HG03196 (cell line): ENCODE data around the gene TCF4.

Experiments
- ATAC-seq: cut with Tn5 transposase; IDR thresholded peaks from one replicate; pipeline ENCODE4 v1.9.1; 2021; ENCODE audit not compliant: unreplicated experiment

The TCF4 gene

GRCh38 chr18:55269622-55270021 is 318.4 kb downstream of the TCF4 start:
- no peak for ATAC-seq

- peak; percentile 26 for ATAC-seq
Measured at GRCh38 chr18:55268628-55269275, 319.2 kb downstream of the TCF4 start.

GRCh38 chr18:55268151-55268601 is 319.8 kb downstream of the TCF4 start:
- peak; percentile 74 for ATAC-seq

DNA sequence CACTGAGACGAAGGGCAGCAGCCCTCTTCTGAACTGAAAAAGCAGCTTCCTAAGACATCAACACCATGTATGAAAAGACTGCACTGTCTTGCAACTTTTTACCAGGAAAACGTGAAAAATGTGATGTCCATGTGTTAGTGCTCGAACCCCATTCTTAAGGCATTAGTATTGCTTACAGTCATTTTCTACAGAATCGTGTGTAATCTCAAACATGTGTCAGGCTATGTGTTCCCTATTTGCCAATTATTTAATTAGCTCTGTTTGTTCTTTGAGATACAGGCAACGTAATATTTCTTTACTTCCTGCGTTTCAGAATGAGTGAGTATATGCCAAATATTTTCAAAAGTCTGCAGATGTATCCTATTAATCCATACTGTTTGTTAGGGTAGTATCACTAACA is 321.0 kb downstream of the TCF4 start:
- ATAC-seq, result no peak

DNA sequence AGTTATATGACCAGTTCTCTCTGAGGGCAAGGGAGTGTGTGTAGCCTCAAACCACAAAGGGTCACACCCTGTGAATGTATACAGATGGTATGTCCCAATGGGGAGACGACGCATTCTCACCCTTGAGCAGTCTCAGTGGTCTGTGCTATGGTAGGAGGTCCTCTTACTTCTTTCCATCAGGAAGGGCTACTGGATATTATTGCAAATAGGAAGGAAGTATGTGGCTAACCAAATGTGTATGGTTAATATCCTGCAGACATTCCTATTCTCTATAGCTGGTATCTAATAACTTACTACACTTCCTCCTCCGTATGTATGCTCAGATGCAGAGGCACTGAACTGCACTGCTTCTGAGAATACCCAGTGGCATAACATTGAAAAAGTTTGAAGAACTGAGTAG is 322.0 kb downstream of the TCF4 start:
- ATAC-seq, result peak; percentile 44

- no peak for ATAC-seq
Measured at GRCh38 chr18:55265130-55265675, 322.8 kb downstream of the TCF4 start.

GRCh38 chr18:55264108-55264507 is 323.9 kb downstream of the TCF4 start:
- ATAC-seq, result no peak

DNA sequence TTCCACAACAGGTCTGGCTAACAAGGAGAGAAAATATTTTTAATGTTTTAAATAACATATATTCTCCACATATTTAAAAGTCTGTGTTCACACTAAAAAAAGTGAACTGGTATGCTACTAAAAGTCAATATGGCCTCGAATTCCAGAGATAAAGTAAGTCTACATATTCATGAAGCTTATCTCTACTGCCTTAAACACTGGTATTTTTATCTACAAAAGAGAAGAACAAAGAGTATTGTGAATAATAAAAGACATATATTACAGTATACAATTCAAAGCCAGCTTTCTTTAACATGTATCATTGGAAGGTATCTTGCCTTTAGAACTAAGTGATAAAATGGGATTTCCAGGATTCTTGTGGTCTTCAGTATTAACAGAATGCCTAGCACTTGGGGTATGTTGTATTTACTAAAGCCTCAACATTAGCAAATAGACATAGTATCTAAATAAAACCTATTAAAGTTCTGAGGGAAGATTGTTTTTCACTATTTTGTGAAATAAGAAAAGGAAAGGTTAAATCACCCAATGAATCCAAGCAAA is 325.9 kb downstream of the TCF4 start:
- ATAC-seq, result no peak

GRCh38 chr18:55261253-55261652 is 326.7 kb downstream of the TCF4 start:
- ATAC-seq, result no peak

GRCh38 chr18:55258088-55258487 is 329.9 kb downstream of the TCF4 start:
- no peak for ATAC-seq

DNA sequence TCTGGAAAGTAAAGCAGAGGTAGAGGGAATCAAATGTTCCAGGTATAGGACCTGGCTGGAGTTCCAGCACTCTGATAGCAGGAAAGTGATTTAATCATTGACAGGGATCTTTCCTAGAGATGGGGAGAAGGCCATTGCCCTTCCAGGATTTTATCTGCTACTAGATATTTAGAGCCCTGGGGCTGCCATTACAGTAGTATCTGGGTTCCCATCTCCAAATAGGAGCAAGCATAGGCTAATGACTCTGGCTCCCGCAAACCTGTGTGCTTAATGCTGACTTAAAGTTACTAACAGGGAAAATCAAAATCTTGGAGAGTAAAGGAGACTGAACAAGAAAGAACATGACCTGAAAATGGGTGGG is 331.1 kb downstream of the TCF4 start:
- no peak for ATAC-seq

DNA sequence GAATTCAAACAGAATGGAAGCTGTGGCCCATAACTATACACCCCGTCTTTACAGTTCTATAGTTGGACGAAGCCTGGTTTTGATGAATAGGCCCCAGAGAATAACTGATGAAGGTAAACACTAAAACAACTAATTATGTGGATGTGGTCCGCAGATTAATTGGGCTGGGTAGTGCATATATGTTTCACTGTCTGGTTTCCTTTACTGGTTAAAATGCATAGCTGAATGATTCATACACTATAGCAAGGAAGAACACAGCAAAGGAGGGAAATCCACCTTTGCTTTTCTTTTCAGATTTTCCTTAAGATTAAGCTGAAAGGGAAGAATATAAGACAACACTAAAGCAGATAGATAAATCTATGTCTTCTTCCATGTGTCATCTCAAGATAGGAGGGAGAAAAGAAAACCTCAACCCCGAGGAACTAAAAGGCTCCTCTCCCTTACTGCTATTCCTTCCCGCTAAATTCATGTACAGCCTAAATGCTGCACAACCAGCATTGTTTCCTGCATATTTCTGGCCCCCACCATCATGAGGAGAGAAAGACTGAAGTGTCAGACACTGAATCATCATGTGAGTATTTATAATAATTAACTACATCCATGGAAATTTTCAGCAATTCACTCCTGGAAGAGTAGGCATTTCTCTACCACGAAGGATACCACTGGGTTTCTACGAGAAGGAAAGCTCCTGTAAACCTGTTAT is 331.6 kb downstream of the TCF4 start:
- ATAC-seq, result no peak

DNA sequence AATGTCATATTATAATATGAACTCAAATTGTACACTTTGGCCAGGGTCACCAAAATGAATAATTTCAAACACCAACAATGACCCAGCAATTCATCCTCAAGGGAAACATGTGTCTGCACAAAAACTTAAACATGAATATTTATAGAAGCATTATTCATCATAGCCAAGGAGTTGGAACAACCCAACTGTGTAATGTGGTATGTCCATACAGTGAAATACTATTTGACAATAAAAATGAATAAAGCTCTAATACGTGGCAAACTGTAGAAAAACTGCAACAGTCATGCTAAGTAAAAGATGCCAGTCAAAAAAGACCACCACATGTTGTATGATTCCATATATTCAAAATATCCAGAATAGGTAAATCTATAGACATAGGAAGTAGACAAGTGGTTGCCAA is 334.2 kb downstream of the TCF4 start:
- ATAC-seq, result no peak

DNA sequence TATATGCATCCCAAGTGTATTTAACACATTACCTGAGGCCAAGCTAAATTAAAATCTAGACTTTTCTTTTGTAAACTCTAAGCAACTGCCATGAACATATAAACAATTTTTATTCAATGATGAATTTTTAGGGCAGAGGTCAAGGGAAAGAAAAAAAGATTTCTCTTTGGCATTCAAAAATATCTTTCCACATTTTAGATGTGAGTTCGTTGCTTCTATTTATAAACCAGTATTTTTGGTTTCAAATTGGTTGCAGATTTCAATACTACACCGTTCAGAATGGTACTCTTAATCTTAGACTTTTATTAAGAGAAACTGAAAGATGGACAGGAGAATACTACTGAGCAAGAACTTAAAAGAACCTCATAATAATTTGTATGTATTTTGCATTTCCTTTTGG is 335.1 kb downstream of the TCF4 start:
- ATAC-seq, result peak; percentile 48

GRCh38 chr18:55252053-55252675 is 335.8 kb downstream of the TCF4 start:
- ATAC-seq, result no peak

DNA sequence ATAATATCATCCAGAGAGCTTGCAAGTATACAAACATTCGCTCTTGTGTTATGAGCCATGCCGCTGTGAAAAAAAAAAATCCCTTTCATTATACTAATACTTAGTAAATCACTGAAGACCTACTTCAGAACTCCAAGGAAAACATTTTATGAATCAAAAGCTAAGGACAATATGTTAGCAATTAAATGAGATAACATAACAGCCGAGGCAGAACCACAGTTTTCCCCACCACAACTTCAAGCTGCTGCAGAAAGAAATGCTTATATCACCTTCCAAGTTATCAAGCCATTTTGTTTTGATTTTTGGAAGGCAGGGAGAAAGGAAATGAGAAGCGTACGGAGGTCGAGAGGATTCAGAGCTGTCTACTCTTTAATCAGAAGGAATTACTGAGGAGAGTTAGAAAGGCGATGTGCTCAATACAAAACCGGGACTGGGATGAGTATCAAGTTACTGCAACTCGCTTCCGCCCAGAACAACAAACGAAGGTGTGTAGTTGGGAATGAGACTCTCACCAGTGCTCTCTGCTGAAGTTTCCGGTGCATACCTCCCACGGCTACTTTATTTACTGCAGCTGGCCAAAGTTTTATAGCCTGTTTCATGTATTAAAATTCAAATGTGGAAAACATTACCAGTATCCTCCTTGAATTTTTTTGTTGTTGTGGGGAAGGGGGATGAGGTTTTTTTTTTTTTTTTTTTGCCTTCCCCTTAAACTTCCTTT is 336.6 kb downstream of the TCF4 start:
- no peak for ATAC-seq

DNA sequence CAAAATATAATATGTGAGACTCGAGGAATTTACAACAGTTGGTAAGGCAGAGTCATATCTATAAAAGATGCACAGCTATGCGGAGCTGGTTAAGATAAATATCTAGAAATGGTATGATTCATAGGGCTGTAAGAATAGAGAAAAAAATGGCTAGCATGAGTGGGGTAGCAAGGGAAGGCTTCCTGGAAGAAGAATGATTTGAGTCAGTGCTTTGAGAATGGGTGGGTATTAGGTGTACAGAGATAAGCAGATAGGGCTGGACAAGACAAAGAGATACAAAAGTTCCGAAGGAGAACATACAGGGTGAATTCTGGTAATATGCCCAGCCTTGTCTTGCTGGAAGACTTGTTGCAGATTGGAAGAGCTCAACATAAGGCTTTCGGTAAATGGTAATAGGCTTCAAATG is 337.2 kb downstream of the TCF4 start:
- no peak for ATAC-seq

DNA sequence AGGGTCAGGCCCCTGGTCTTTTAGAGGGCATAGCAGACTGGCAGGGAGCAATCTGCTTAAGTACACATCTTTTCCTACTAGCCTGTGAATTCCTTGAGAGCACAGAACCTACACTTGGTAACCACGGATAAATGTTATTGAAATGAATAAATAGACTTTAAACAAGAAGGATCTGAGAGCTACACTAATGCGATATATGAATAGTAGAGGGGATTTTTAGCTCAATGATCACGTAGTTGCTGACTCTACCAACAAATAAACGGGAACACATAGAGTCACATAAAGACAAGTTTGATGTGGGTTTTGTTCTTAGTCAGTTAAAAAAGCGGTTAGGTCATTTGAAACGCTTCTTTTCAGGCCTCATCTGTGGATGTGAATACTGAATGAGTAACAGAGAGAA is 338.4 kb downstream of the TCF4 start:
- peak; percentile 28 for ATAC-seq

DNA sequence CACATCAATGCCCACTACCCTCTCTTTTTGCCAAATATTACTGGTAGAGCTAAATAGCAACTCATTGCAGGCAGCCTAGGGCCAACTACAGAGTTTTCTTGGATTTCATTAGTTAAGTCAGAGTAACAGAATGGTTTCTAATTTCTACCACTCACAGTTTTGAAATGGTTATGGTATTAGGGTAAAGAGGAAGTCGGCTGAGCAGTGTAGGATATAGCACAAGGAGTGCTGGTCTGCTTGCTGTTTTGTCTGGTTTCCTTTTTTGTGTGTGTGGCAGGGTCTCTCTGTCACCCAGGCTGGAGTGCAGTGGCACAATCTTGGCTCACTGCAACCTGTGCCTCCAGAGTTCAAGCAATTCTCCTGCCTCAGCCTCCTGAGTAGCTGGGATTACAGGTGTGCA is 339.5 kb downstream of the TCF4 start:
- ATAC-seq, result no peak

- no peak for ATAC-seq
Measured at GRCh38 chr18:55247032-55247431, 341.0 kb downstream of the TCF4 start.

DNA sequence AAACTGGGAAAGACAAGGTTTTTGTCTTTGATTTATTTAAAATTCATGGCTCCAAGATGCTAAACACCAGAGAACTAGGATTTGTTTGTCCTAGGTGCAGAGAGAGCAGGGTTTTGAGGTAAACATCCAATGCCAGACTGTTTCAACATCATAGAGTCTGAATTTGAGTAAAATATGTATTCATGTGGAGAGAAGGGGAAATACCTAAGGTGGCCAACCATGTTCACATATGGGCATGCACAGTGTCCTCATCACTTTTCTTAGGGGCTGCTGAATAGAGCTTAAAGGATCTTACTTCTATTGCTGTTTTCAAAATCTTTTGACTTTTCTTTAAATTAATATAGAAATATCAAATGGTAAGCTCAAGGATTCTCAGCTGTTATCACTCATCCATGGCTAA is 341.7 kb downstream of the TCF4 start:
- no peak for ATAC-seq
